ENCODE measurements around the gene CRTAP.
"Not testable (repeated sequence)": the region's sequence is repeated elsewhere in the genome, so short reads cannot be mapped to it uniquely, and the experiment has no call there.

The CRTAP gene

GRCh38 chr3:33113772-33114621 lies at the start of gene CRTAP:
Gene CRTAP (plus strand): TSS chr3:33114014. CDS start chr3:33114078, 64 bp downstream.
- DNase-seq, result peak; percentile 85

GRCh38 chr3:33064929-33065328 lies 48.9 kb upstream of the CRTAP start:
- DNase-seq, result no peak

GRCh38 chr3:33067484-33067883 lies 46.3 kb upstream of the CRTAP start:
- no peak for DNase-seq

- not testable (repeated sequence) for DNase-seq
Observed at GRCh38 chr3:33069862-33070261, 44.0 kb upstream of the CRTAP start.

GRCh38 chr3:33071181-33071580 lies 42.6 kb upstream of the CRTAP start:
- no peak for DNase-seq

GRCh38 chr3:33071946-33072345 lies 41.9 kb upstream of the CRTAP start:
- no peak for DNase-seq

- no peak for DNase-seq
Observed at GRCh38 chr3:33074217-33075067, 39.4 kb upstream of the CRTAP start.

- no peak for DNase-seq
Observed at GRCh38 chr3:33075995-33076394, 37.8 kb upstream of the CRTAP start.

- no peak for DNase-seq
Observed at GRCh38 chr3:33076952-33077351, 36.9 kb upstream of the CRTAP start.

- no peak for DNase-seq
Observed at GRCh38 chr3:33077976-33078375, 35.8 kb upstream of the CRTAP start.

- DNase-seq, result not testable (repeated sequence)
Observed at GRCh38 chr3:33079813-33080212, 34.0 kb upstream of the CRTAP start.

- DNase-seq, result no peak
Observed at GRCh38 chr3:33081812-33082211, 32.0 kb upstream of the CRTAP start.

- DNase-seq, result no peak
Observed at GRCh38 chr3:33083958-33084357, 29.9 kb upstream of the CRTAP start.

GRCh38 chr3:33088691-33089090 lies 25.1 kb upstream of the CRTAP start:
- no peak for DNase-seq

GRCh38 chr3:33089515-33089914 lies 24.3 kb upstream of the CRTAP start:
- no peak for DNase-seq

GRCh38 chr3:33091746-33092145 lies 22.1 kb upstream of the CRTAP start:
- DNase-seq, result no peak

GRCh38 chr3:33092496-33093254 lies 21.1 kb upstream of the CRTAP start:
- DNase-seq, result no peak

- no peak for DNase-seq
Observed at GRCh38 chr3:33093847-33094246, 20.0 kb upstream of the CRTAP start.

GRCh38 chr3:33095436-33095835 lies 18.4 kb upstream of the CRTAP start:
- DNase-seq, result no peak

GRCh38 chr3:33096093-33096868 lies 17.5 kb upstream of the CRTAP start:
- DNase-seq, result no peak

GRCh38 chr3:33099109-33099645 lies 14.6 kb upstream of the CRTAP start:
- no peak for DNase-seq

- no peak for DNase-seq
Observed at GRCh38 chr3:33099701-33100100, 14.1 kb upstream of the CRTAP start.
